IMR-90 (cell line): ENCODE measurements around the gene ASXL1. TPM values are rescaled to one million over a fixed set of nuclear protein-coding genes. Genes with fewer than 3 reads are reported as not detected.

Source experiments
- ATAC-seq: fragments of 200-7000 bp; cut with Tn5 transposase; 2 replicates; pipeline ENCODE4 v1.9.1; 2020; ENCODE audit warnings: low read depth, mild to moderate bottlenecking, moderate library complexity
- BruUV-seq: library from RNA; stranded (reverse); fragments of 400-500 nt; replicated peaks from 2 replicates; lab custom pipeline; 2021; lab: Mats Ljungman, UMichigan
- CTCF ChIA-PET: fragments of 300-600 bp; formaldehyde crosslinking; extraction: SDS; loops from one replicate; lab custom pipeline; 2021; ENCODE audit warnings: antibody characterized with exemption; lab: Yijun Ruan, JAX
- POLR2A ChIA-PET: fragments of 300-600 bp; sonication (Branson Sonifier 250); formaldehyde crosslinking; loops from one replicate; lab custom pipeline; 2022; ENCODE audit warnings: antibody characterized with exemption; ENCODE audit not compliant: unreplicated experiment; lab: Charles Lee
- DNase-seq: peaks from one replicate; pipeline ENCODE4 v3.0.0; 2013
- H2AFZ ChIP-seq: replicated peaks from 2 replicates; pipeline ENCODE3; 2013; ENCODE audit warnings: low read length, mild to moderate bottlenecking; ENCODE audit not compliant: poor library complexity
- H2AK5ac ChIP-seq: 2 replicates; pipeline ENCODE4 v1.6.1; 2013; ENCODE audit warnings: low read depth, low read length, inconsistent platforms
- H2AK9ac ChIP-seq: replicated peaks from 2 replicates; pipeline ENCODE3; 2013; ENCODE audit warnings: mild to moderate bottlenecking, low read depth, low read length, moderate library complexity; ENCODE audit not compliant: poor library complexity
- H2BK120ac ChIP-seq: 2 replicates; pipeline ENCODE4 v1.6.1; 2013; ENCODE audit warnings: low read depth, low read length, inconsistent platforms
- H2BK15ac ChIP-seq: 3 replicates; pipeline ENCODE4 v1.6.1; 2013; ENCODE audit warnings: low read depth, low read length, inconsistent platforms
- H2BK20ac ChIP-seq: 2 replicates; pipeline ENCODE4 v1.6.1; 2013; ENCODE audit warnings: low read depth, mild to moderate bottlenecking, inconsistent platforms, low read length, moderate library complexity
- H2BK5ac ChIP-seq: 2 replicates; pipeline ENCODE4 v1.6.1; 2013; ENCODE audit warnings: mild to moderate bottlenecking, low read depth, low read length, inconsistent platforms; ENCODE audit not compliant: poor library complexity, severe bottlenecking
- H3K14ac ChIP-seq: replicated peaks from 2 replicates; pipeline ENCODE4 v1.6.1; 2013; ENCODE audit warnings: low read depth, low read length, inconsistent platforms
- H3K18ac ChIP-seq: 2 replicates; pipeline ENCODE4 v1.6.1; 2013; ENCODE audit warnings: low read depth, low read length, control low read depth
- H3K23ac ChIP-seq: 2 replicates; pipeline ENCODE4 v1.6.1; 2013; ENCODE audit warnings: low read depth, low read length, inconsistent platforms
- H3K27ac ChIP-seq: 2 replicates; pipeline ENCODE4 v1.5.1; 2013; ENCODE audit warnings: mild to moderate bottlenecking, control low read depth, low read length; ENCODE audit not compliant: insufficient read depth
- H3K27me3 ChIP-seq: 2 replicates; pipeline ENCODE4 v1.6.1; 2013; ENCODE audit warnings: low read length; ENCODE audit not compliant: control insufficient read depth, insufficient read depth
- H3K36me3 ChIP-seq: 2 replicates; pipeline ENCODE4 v1.6.1; 2013; ENCODE audit warnings: low read length, mixed read lengths; ENCODE audit not compliant: control insufficient read depth, insufficient read depth
- H3K4ac ChIP-seq: 2 replicates; pipeline ENCODE4 v1.6.1; 2013; ENCODE audit warnings: low read depth, low read length, inconsistent platforms
- H3K4me1 ChIP-seq: 2 replicates; pipeline ENCODE4 v1.6.1; 2013; ENCODE audit warnings: low read length, mixed read lengths; ENCODE audit not compliant: control insufficient read depth, insufficient read depth
- H3K4me2 ChIP-seq: 2 replicates; pipeline ENCODE4 v1.6.1; 2013; ENCODE audit warnings: low read depth, mild to moderate bottlenecking, control low read depth, low read length, moderate library complexity
- H3K4me3 ChIP-seq: 2 replicates; pipeline ENCODE4 v1.5.1; 2013; ENCODE audit warnings: low read depth, mild to moderate bottlenecking, control low read depth, low read length, moderate library complexity; ENCODE audit not compliant: insufficient read depth
- H3K56ac ChIP-seq: 2 replicates; pipeline ENCODE4 v1.6.1; 2013; ENCODE audit warnings: low read length, inconsistent platforms; ENCODE audit not compliant: insufficient read depth; ENCODE audit errors: extremely low read depth
- H3K79me1 ChIP-seq, 2 experiments: 2 replicates each; pipeline ENCODE4 v1.6.1; 2013; ENCODE audit warnings: low read length in 2 of 2, inconsistent platforms in 1 of 2, low read depth in 1 of 2
- H3K9ac ChIP-seq: 2 replicates; pipeline ENCODE4 v1.6.1; 2013; ENCODE audit warnings: low read depth, low read length, control low read depth
- H3K9me1 ChIP-seq: 2 replicates; pipeline ENCODE4 v1.6.1; 2013; ENCODE audit warnings: low read length, inconsistent platforms; ENCODE audit not compliant: insufficient read depth
- H3K9me3 ChIP-seq: 2 replicates; pipeline ENCODE4 v1.6.1; 2013; ENCODE audit warnings: low read length; ENCODE audit not compliant: control insufficient read depth, insufficient read depth
- H4K20me1 ChIP-seq: 2 replicates; pipeline ENCODE4 v1.6.1; 2013; ENCODE audit warnings: low read length, inconsistent platforms; ENCODE audit not compliant: insufficient read depth
- H4K5ac ChIP-seq: 2 replicates; pipeline ENCODE4 v1.6.1; 2013; ENCODE audit warnings: mild to moderate bottlenecking, low read depth, low read length, control low read depth
- H4K8ac ChIP-seq, 2 experiments: 2 replicates each; pipeline ENCODE4 v1.6.1; 2013; ENCODE audit warnings: low read depth in 2 of 2, low read length in 2 of 2, control low read depth in 1 of 2, inconsistent platforms in 1 of 2
- H4K91ac ChIP-seq: 2 replicates; pipeline ENCODE4 v1.6.1; 2013; ENCODE audit warnings: low read depth, low read length, inconsistent platforms; ENCODE audit not compliant: insufficient read depth
- CEBPB ChIP-seq: IDR thresholded peaks from 2 replicates; pipeline ENCODE4 v1.6.1; 2012; ENCODE audit warnings: low read depth, low read length, improper control_type of control experiment
- POLR2A ChIP-seq: IDR thresholded peaks from 2 replicates; pipeline ENCODE4 v1.6.1; 2012; ENCODE audit warnings: mild to moderate bottlenecking, low read depth, low read length
- WGBS, 2 experiments: methylation state at CpG; one replicate each; pipeline versions ENCODE4 v1.1.5 to v1.1.7; 2013; ENCODE audit warnings: missing lambda C conversion rate in 2 of 2; ENCODE audit not compliant: insufficient read length in 1 of 2; ENCODE audit errors: extremely low coverage in 2 of 2; 5-methylcytosine and 5-hydroxymethylcytosine counted together
- dilution Hi-C: fragments of 300-500 bp; cut with HindIII; formaldehyde crosslinking; loops from one replicate; pipeline ENCODE4 v1.14.3; 2018; ENCODE audit warnings: low sequenced_read_pairs; ENCODE audit not compliant: unreplicated experiment
- in situ Hi-C: fragments of 300-500 bp; cut with MboI; formaldehyde crosslinking; loops from 3 replicates; pipeline ENCODE4 v1.14.3; 2019; ENCODE audit warnings: low sequenced_read_pairs, inconsistent platforms, mixed read lengths
- intact Hi-C: fragments of 100-400 bp; cut with micrococcal nuclease; formaldehyde crosslinking; loops from 2 replicates; pipeline ENCODE4 v1.10.0; 2022
- polyA plus RNA-seq, 3 experiments: library from polyadenylated mRNA; depleted of rRNA; stranded (reverse); fragments of >200 nt; gene quantifications; 2 replicates each; pipeline ENCODE4 v1.2.3, GENCODE V29; 2012; ENCODE audit warnings: low replicate concordance in 1 of 3
- total RNA-seq: library from RNA; depleted of rRNA; stranded (reverse); fragments of >200 nt; gene quantifications from 2 replicates; pipeline ENCODE4 v1.2.3, GENCODE V29; 2012
- TF ChIP-seq, protein P1 (sequence below): fragments of 150-350 bp; IDR thresholded peaks from 2 replicates; pipeline ENCODE4 v1.6.1; 2016; ENCODE audit warnings: low read depth, mild to moderate bottlenecking, low read length, moderate library complexity, borderline replicate concordance

The ASXL1 gene
- total and polyA plus RNA-seq, 2 of the 4 experiments (the other 2 are of a cell fraction) = 29.9 to 37.1 TPM

- TF ChIP-seq POLR2A = no peak
Observed at GRCh38 chr20:32337937-32338661, 20.0 kb upstream of the ASXL1 start (continued).

DNA sequence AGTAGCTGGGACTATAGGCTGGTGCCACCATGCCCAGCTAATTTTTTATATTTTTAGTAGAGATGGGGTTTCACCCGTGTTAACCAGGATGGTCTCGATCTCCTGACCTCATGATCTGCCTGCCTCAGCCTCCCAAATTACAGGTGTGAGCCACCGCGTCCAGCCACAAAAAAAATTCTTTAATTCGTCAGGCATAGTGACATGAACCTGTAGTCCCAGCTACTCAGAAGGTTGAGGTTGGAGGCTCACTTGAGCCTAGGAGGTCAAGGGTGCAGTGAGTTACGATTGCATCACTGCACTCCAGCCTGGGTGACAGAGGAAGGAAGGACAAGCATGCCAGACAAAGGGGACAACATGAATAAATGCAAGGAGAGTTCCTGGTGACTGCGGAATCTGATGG lies 19.5 kb upstream of the ASXL1 start:
- CTCF ChIA-PET = no interaction called here
- Histone ChIP-seq H4K20me1 (0 out of 2 replicates have a peak, but pooled peaks cover 3% of the 10 kb centered on the region), H2BK20ac (no peak overlapping the region), H2AK5ac (no peak overlapping the region), H3K9me3 (no peaks in the 10 kb centered on the region), H3K36me3 (no peaks in the 10 kb centered on the region), H3K4me2 (no peak overlapping the region), H3K4me1 (peaks cover 6% of the 10 kb centered on the region), H3K56ac (no peak overlapping the region), H3K4me3 (no peak overlapping the region), H2BK5ac (no peak overlapping the region), H2BK15ac (no peak overlapping the region), H3K18ac (no peak overlapping the region), H3K27ac (no peak overlapping the region), H4K8ac (no peak overlapping the region), H2AFZ (no peak overlapping the region), H2AK9ac (no peak overlapping the region), H4K91ac (no peak overlapping the region), H3K4ac (no peak overlapping the region), H2BK120ac (no peak overlapping the region), H3K9me1 (peaks cover 15% of the 10 kb centered on the region), H3K14ac (no peak overlapping the region), H4K5ac (no peak overlapping the region), H3K9ac (no peak overlapping the region), H3K79me1 (peaks cover 0 to 8% of the 10 kb centered on the region in 2 experiments; a peak in 2 of 4 replicates), H3K23ac (no peak overlapping the region), H3K27me3 (no peaks in the 10 kb centered on the region)
- 0 out of 2 replicates have a peak, but pooled peaks have one; percentile 22 for TF ChIP-seq CEBPB
- TF ChIP-seq, protein P1, sequence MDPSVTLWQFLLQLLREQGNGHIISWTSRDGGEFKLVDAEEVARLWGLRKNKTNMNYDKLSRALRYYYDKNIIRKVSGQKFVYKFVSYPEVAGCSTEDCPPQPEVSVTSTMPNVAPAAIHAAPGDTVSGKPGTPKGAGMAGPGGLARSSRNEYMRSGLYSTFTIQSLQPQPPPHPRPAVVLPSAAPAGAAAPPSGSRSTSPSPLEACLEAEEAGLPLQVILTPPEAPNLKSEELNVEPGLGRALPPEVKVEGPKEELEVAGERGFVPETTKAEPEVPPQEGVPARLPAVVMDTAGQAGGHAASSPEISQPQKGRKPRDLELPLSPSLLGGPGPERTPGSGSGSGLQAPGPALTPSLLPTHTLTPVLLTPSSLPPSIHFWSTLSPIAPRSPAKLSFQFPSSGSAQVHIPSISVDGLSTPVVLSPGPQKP = no peak
- ATAC-seq (no peak), DNase-seq (no peak)
- intact Hi-C loops (loop anchor here (5.0 kb wide), 2 partner anchors 99 to 314 kb away; no protein-coding TSS in a partner anchor), in situ Hi-C loops (no loop called here), dilution Hi-C loops (no loop called here)
- POLR2A ChIA-PET = no interaction called here
- WGBS, 2 experiments = 93% methylated on average over 3 of the region's 7 CpGs; no CpG with 5 or more reads in 1 of the 2 experiments
- BruUV-seq = no TSS peak
